Kidney (tissue), 14 donors: ENCODE results near the gene VOPP1. TPM values are rescaled to one million over a fixed set of nuclear protein-coding genes. Genes with fewer than 3 reads are reported as not detected.

ENCODE experiments used
- DNase-seq, 5 donors: peaks; one replicate each; pipeline ENCODE4 v3.0.0-alpha.2; 2013 to 2020
- FAIRE-seq: peaks from 2 replicates; lab custom pipeline; 2012; peaks lifted over from hg19 to GRCh38; lab: Jason Lieb, UNC
- H3K27ac ChIP-seq, 2 donors: one replicate each; pipeline ENCODE4 v1.7.0; 2013; ENCODE audit warnings: low read depth in 2 of 2, low read length in 2 of 2, inconsistent platforms in 1 of 2
- H3K27me3 ChIP-seq: one replicate; pipeline ENCODE4 v1.7.1; 2013; ENCODE audit warnings: low read length, inconsistent platforms; ENCODE audit not compliant: control insufficient read depth, insufficient read depth
- H3K36me3 ChIP-seq, 3 donors: one replicate each; pipeline versions ENCODE4 v1.7.0 to v1.7.1; 2013; ENCODE audit warnings: low read length in 3 of 3, control low read depth in 1 of 3, inconsistent platforms in 1 of 3; ENCODE audit not compliant: insufficient read depth in 3 of 3, control insufficient read depth in 2 of 3
- H3K4me1 ChIP-seq, 3 donors: one replicate each; pipeline versions ENCODE4 v1.7.0 to v1.7.1; 2013; ENCODE audit warnings: low read length in 3 of 3, inconsistent platforms in 1 of 3, low read depth in 1 of 3; ENCODE audit not compliant: control insufficient read depth in 2 of 3, insufficient read depth in 2 of 3
- H3K4me3 ChIP-seq, 3 donors: one replicate each; pipeline versions ENCODE4 v1.7.0 to v1.8.1; 2013; ENCODE audit warnings: low read length in 3 of 3, control low read depth in 1 of 3, inconsistent platforms in 1 of 3
- H3K9ac ChIP-seq, 3 donors: one replicate each; pipeline versions ENCODE4 v1.7.0 to v1.7.1; 2013; ENCODE audit warnings: low read length in 3 of 3, control low read depth in 1 of 3, inconsistent platforms in 1 of 3
- H3K9me3 ChIP-seq, 3 donors: one replicate each; pipeline versions ENCODE4 v1.7.0 to v1.7.1; 2013; ENCODE audit warnings: low read length in 3 of 3, control low read depth in 1 of 3, inconsistent platforms in 1 of 3; ENCODE audit not compliant: control insufficient read depth in 2 of 3, insufficient read depth in 1 of 3
- CTCF ChIP-seq: IDR thresholded peaks from 3 replicates; pipeline ENCODE4 v1.5.1; 2012; ENCODE audit warnings: mild to moderate bottlenecking, moderate library complexity, borderline replicate concordance; ENCODE audit not compliant: insufficient read depth; ENCODE audit errors: extremely low read depth
- intact Hi-C: fragments of 100-400 bp; cut with DNase I; formaldehyde crosslinking; loops from one replicate; pipeline ENCODE4 v1.11.1; 2022
- polyA plus RNA-seq: library from polyadenylated mRNA; stranded (reverse); fragments of 350-450 nt; fragmentation: Illumina TruSeq; extraction: RNeasy Lipid Tissue Mini Kit (QIAGEN cat#74804); gene quantifications from one replicate; pipeline ENCODE4 v1.2.3, GENCODE V29; 2014; ENCODE audit warnings: low read depth, low replicate concordance; ENCODE audit not compliant: insufficient read depth
- total RNA-seq: library from RNA; stranded (reverse); fragmentation: NEBNext Ultra II Directional; extraction: Animal tissue kit (Norgen Biotek cat#: 25700); gene quantifications from one replicate; pipeline ENCODE4 v1.2.1, GENCODE V29; 2021
- donor health status: control.
- donor health status: control.
- donor health status: control.
- donor health status: control.
- donor health status: control.
- donor health status: DM: yes; HTN: yes; CAD: no.
- donor health status: Normal renal cell carcinoma (clear cell type).

The VOPP1 gene
- total and polyA plus RNA-seq, 2 donors from 2014 or later: 47.3 to 98.7 TPM

GRCh38 chr7:55423277-55423711, 149.0 kb downstream of the VOPP1 start:
- Histone ChIP-seq H3K27me3 (no peaks in the 10 kb centered on the region), H3K9me3 (no peaks in the 10 kb centered on the region), H3K4me3 (no peak overlapping the region), H3K36me3 (peaks cover 3 to 7% (median 7%) of the 10 kb centered on the region in 3 donors), H3K27ac (no peak overlapping the region), H3K4me1 (peaks cover 0 to 6% (median 3%) of the 10 kb centered on the region in 3 donors), H3K9ac (no peak overlapping the region)
- FAIRE-seq (no peak), DNase-seq (no peak)
- intact Hi-C loops: no loop called here
- no peak for TF ChIP-seq CTCF

Other genes starting within 250 kb of the VOPP1 start
- 18.3 TPM for gene LANCL2, start 207.2 kb downstream of the VOPP1 start, total RNA-seq
- gene LANCL2, start 207.2 kb downstream of the VOPP1 start, polyA plus RNA-seq: 9.9 TPM